NCI-H748 (cell line): ENCODE data around the gene ZNF22.

Experiments used
- DNase-seq: peaks from one replicate; lab custom pipeline; 2025; ENCODE audit not compliant: unreplicated experiment; lab: John Stamatoyannopoulos, UW

ZNF22 gene

GRCh38 chr10:45000752-45001380 lies at the start of gene ZNF22:
Gene ZNF22 (plus strand): TSS chr10:45000923. CDS start chr10:45003369, 2,446 bp downstream.
- DNase-seq = peak; percentile 75

GRCh38 chr10:44951576-44952226 lies 49.0 kb upstream of the ZNF22 start:
- no peak for DNase-seq

GRCh38 chr10:44952779-44953231 lies 47.9 kb upstream of the ZNF22 start:
- DNase-seq = no peak

GRCh38 chr10:44954042-44954441 lies 46.7 kb upstream of the ZNF22 start:
- no peak for DNase-seq

GRCh38 chr10:44954962-44955361 lies 45.8 kb upstream of the ZNF22 start:
- DNase-seq = no peak

GRCh38 chr10:44955413-44956070 lies 45.2 kb upstream of the ZNF22 start:
- no peak for DNase-seq

- DNase-seq = no peak
Observed at GRCh38 chr10:44956226-44956625, 44.5 kb upstream of the ZNF22 start.

GRCh38 chr10:44956717-44957706 lies 43.7 kb upstream of the ZNF22 start:
- DNase-seq = no peak

- DNase-seq = no peak
Observed at GRCh38 chr10:44958196-44958897, 42.4 kb upstream of the ZNF22 start.

- no peak for DNase-seq
Observed at GRCh38 chr10:44958898-44959246, 41.9 kb upstream of the ZNF22 start.

- DNase-seq = peak; percentile 78
Observed at GRCh38 chr10:44959247-44960087, 41.3 kb upstream of the ZNF22 start, which contains the start of gene RASSF4. Gene RASSF4 (plus strand): TSS chr10:44959802. CDS start chr10:44970203, 10,401 bp downstream.

GRCh38 chr10:44960088-44960460 lies 40.6 kb upstream of the ZNF22 start:
- DNase-seq = peak; percentile 30

GRCh38 chr10:44960482-44961229 lies 40.1 kb upstream of the ZNF22 start:
- no peak for DNase-seq

- DNase-seq = no peak
Observed at GRCh38 chr10:44961230-44961571, 39.5 kb upstream of the ZNF22 start.

- DNase-seq = no peak
Observed at GRCh38 chr10:44961931-44962750, 38.6 kb upstream of the ZNF22 start.

GRCh38 chr10:44962870-44963738 lies 37.6 kb upstream of the ZNF22 start:
- no peak for DNase-seq
